Lower lobe of right lung (tissue), 2 donors: ENCODE results near the gene CEP104. TPM values are rescaled to one million over a fixed set of nuclear protein-coding genes. Genes with fewer than 3 reads are reported as not detected.

Experiments
- ATAC-seq, 2 donors: fragments of 200-7000 bp; cut with Tn5 transposase; one replicate each; pipeline ENCODE4 v1.9.1; 2020 to 2022; ENCODE audit warnings: mild to moderate bottlenecking in 2 of 2, moderate library complexity in 2 of 2
- DNase-seq: peaks from one replicate; pipeline ENCODE4 v3.0.0-alpha.2; 2020
- H3K27ac ChIP-seq: fragments of 200-600 bp; one replicate; pipeline ENCODE4 v1.8.0; 2022
- H3K27me3 ChIP-seq: fragments of 200-600 bp; one replicate; pipeline ENCODE4 v1.8.0; 2022; ENCODE audit warnings: low read depth
- H3K36me3 ChIP-seq: fragments of 200-600 bp; one replicate; pipeline ENCODE4 v1.8.0; 2022; ENCODE audit warnings: mild to moderate bottlenecking
- H3K4me1 ChIP-seq: fragments of 200-600 bp; one replicate; pipeline ENCODE4 v1.8.0; 2022
- H3K4me3 ChIP-seq: fragments of 200-600 bp; one replicate; pipeline ENCODE4 v1.8.0; 2022; ENCODE audit warnings: mild to moderate bottlenecking
- H3K9me3 ChIP-seq: fragments of 200-600 bp; one replicate; pipeline ENCODE4 v1.8.0; 2022
- CTCF ChIP-seq: fragments of 200-600 bp; IDR thresholded peaks from one replicate; pipeline ENCODE4 v1.8.0; 2022; ENCODE audit warnings: antibody characterized with exemption, mild to moderate bottlenecking
- intact Hi-C: fragments of 100-400 bp; cut with DNase I; formaldehyde crosslinking; loops from one replicate; pipeline ENCODE4 v1.11.0; 2022
- total RNA-seq: library from RNA; stranded (reverse); fragmentation: NEBNext Ultra II Directional; extraction: Animal tissue kit (Norgen Biotek cat#: 25700); gene quantifications from one replicate; pipeline ENCODE4 v1.2.1, GENCODE V29; 2021
- donor health status: DM: no; HTN: yes; CAD: no; lungs with severe emphysema.

CEP104 gene
- total RNA-seq, 1 donor from 2014 or later: 53.9 TPM

DNA sequence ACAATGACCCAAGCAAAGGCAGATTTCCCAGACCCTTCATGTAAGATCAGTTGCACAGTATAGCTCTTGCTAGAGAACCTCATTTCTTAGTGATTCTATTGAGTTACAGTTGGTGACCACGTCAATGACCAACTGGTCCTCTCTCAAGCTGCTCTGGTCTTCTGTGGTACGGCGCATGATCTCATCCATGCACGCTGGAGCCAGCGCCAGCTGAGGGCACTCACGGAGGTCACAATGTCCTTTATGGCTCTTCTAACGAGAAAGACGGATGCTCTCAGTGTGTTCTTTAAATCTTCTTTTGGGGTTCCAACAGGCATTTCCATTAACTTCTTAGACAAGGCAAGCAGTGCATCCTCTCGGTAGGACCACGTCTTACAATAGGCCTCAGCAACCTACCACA, 22.3 kb downstream of the CEP104 start:
- Histone ChIP-seq H3K36me3 (peaks cover 86% of the 10 kb centered on the region), H3K27me3 (no peaks in the 10 kb centered on the region), H3K4me3 (no peak overlapping the region), H3K4me1 (no peaks in the 10 kb centered on the region), H3K27ac (no peak overlapping the region), H3K9me3 (peaks cover 8% of the 10 kb centered on the region)
- DNase-seq (no peak), ATAC-seq (no peak)
- TF ChIP-seq CTCF: no peak
- intact Hi-C loops: no loop called here

- Histone ChIP-seq H3K36me3 (peaks cover 86% of the 10 kb centered on the region), H3K4me3 (no peak overlapping the region), H3K4me1 (no peaks in the 10 kb centered on the region), H3K27ac (no peak overlapping the region), H3K9me3 (no peaks in the 10 kb centered on the region), H3K27me3 (no peaks in the 10 kb centered on the region)
- no peak for DNase-seq
- ATAC-seq: no peak
- no peak for TF ChIP-seq CTCF
- intact Hi-C loops: no loop called here
Measured at GRCh38 chr1:3831689-3832088, 25.3 kb downstream of the CEP104 start.

- intact Hi-C loops: no loop called here
- H3K4me1 ChIP-seq: no peaks in the 10 kb centered on the region
- H3K4me3 ChIP-seq: no peak overlapping the region
- DNase-seq (no peak), ATAC-seq (no peak)
- no peak for TF ChIP-seq CTCF
- H3K27me3 ChIP-seq: no peaks in the 10 kb centered on the region
- H3K27ac ChIP-seq: no peak overlapping the region
- peaks cover 93% of the 10 kb centered on the region for H3K36me3 ChIP-seq
- no peaks in the 10 kb centered on the region for H3K9me3 ChIP-seq
Measured at GRCh38 chr1:3828391-3828790, 28.6 kb downstream of the CEP104 start.

GRCh38 chr1:3827813-3828307, 29.2 kb downstream of the CEP104 start:
- no peak for TF ChIP-seq CTCF
- H3K36me3 ChIP-seq: peaks cover 95% of the 10 kb centered on the region
- H3K27ac ChIP-seq: no peak overlapping the region
- H3K27me3 ChIP-seq: no peaks in the 10 kb centered on the region
- intact Hi-C loops: no loop called here
- H3K9me3 ChIP-seq: no peaks in the 10 kb centered on the region
- no peak for ATAC-seq
- no peak for DNase-seq
- H3K4me3 ChIP-seq: no peak overlapping the region
- H3K4me1 ChIP-seq: no peaks in the 10 kb centered on the region

DNA sequence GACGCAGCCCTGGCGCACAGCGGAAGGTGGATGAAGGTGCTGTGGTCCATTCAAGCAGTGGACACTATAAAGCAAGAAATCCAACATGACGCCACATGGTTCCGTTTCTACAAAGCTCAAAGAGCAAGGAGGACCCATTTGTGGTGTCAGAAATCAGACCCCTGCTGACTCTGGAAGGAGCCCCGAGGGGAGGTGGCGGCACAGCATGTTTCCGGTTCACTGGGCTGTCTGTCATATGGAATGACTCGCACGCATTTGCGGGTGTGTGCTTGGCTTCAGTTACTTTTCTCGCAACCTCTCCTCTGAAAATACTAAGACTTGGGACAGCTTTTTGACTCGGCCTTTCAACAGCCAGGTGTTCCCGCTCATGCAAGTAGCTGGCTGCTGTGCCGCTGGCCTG, 31.7 kb downstream of the CEP104 start:
- H3K27ac ChIP-seq: no peak overlapping the region
- no peak for TF ChIP-seq CTCF
- intact Hi-C loops: no loop called here
- ATAC-seq (no peak), DNase-seq (no peak)
- H3K36me3 ChIP-seq: peaks cover 97% of the 10 kb centered on the region
- no peaks in the 10 kb centered on the region for H3K27me3 ChIP-seq
- H3K9me3 ChIP-seq: no peaks in the 10 kb centered on the region
- H3K4me1 ChIP-seq: no peaks in the 10 kb centered on the region
- no peak overlapping the region for H3K4me3 ChIP-seq

DNA sequence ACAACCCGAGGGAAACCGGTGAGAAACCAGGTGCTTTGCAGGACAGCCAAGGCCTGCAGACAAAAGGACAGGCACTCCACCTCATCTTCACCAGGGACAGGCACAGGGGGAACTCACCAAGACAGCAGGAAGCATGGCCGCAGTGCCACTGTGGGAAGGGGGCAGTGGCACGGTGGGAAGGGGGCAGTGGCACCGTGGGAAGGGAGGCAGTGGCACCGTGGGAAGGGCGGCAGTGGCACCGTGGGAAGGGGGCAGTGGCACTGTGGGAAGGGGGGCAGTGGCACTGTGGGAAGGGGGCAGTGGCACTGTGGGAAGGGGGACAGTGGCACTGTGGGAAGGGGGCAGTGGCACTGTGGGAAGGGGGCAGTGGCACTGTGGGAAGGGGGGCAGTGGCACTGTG, 32.4 kb downstream of the CEP104 start:
- H3K27me3 ChIP-seq: no peaks in the 10 kb centered on the region
- ATAC-seq (no peak), DNase-seq (peak; percentile 11)
- intact Hi-C loops: no loop called here
- no peaks in the 10 kb centered on the region for H3K9me3 ChIP-seq
- H3K27ac ChIP-seq: no peak overlapping the region
- no peak for TF ChIP-seq CTCF
- H3K4me3 ChIP-seq: no peak overlapping the region
- peaks cover 97% of the 10 kb centered on the region for H3K36me3 ChIP-seq
- no peaks in the 10 kb centered on the region for H3K4me1 ChIP-seq
